Measurements from ENCODE around the gene CDH23.

Gene CDH23

GRCh38 chr10:71687480-71687879 lies 290.8 kb downstream of the CDH23 start:
- H3K9ac ChIP-seq, result no peak overlapping the region
- H3K36me3 ChIP-seq (ENCODE audit: insufficient read depth), result no peaks in the 10 kb centered on the region
- TF ChIP-seq CTCF (conservative IDR thresholded peaks at IDR 0.05; ENCODE audit: low read depth, low read length), result no peak
- no peak overlapping the region for H2AFZ ChIP-seq (ENCODE audit: low read depth)
- no peaks in the 10 kb centered on the region for H3K79me2 ChIP-seq (ENCODE audit: insufficient read depth, low read depth)
- no peak overlapping the region for H3K4me3 ChIP-seq (IDR thresholded peaks at IDR 0.05; ENCODE audit: insufficient read depth, low read depth, low read length)
- H3K4me2 ChIP-seq, result no peak overlapping the region
- no peak overlapping the region for H3K27ac ChIP-seq
- H3K4me1 ChIP-seq (ENCODE audit: low read depth, poor library complexity, severe bottlenecking), result no peaks in the 10 kb centered on the region
- H3K27me3 ChIP-seq (ENCODE audit: insufficient read depth, low read depth), result peaks cover 53% of the 10 kb centered on the region
- no peaks in the 10 kb centered on the region for H4K20me1 ChIP-seq (ENCODE audit: insufficient read depth)

DNA sequence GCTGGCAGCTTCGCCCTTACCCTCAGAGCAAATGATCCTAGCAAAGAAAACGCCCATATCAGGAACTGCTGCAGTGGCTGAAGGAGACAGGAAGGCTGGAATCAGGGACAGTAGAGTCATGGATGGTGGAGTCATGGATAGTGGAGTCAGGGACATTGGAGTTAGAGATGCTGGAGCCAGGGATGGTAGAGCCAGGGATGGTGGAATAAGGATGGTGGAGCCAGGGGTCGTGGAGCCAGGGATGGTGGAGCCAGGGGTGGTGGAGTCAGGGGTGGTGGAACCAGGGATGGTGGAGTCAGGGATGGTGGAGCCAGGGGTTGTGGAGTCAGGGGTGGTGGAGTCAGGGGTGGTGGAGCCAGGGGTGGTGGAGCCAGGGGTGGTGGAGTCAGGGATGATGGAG lies 291.5 kb downstream of the CDH23 start:
- Histone ChIP-seq H3K4me1 (ENCODE audit: low read depth, poor library complexity, severe bottlenecking) (no peaks in the 10 kb centered on the region), H3K4me2 (no peak overlapping the region), H3K4me3 (IDR thresholded peaks at IDR 0.05; ENCODE audit: insufficient read depth, low read depth, low read length) (no peak overlapping the region), H3K79me2 (ENCODE audit: insufficient read depth, low read depth) (no peaks in the 10 kb centered on the region), H3K9ac (no peak overlapping the region), H2AFZ (ENCODE audit: low read depth) (no peak overlapping the region), H3K36me3 (ENCODE audit: insufficient read depth) (no peaks in the 10 kb centered on the region), H3K27ac (no peak overlapping the region), H3K27me3 (ENCODE audit: insufficient read depth, low read depth) (peaks cover 46% of the 10 kb centered on the region), H4K20me1 (ENCODE audit: insufficient read depth) (no peaks in the 10 kb centered on the region)
- no peak for TF ChIP-seq CTCF (conservative IDR thresholded peaks at IDR 0.05; ENCODE audit: low read depth, low read length)

DNA sequence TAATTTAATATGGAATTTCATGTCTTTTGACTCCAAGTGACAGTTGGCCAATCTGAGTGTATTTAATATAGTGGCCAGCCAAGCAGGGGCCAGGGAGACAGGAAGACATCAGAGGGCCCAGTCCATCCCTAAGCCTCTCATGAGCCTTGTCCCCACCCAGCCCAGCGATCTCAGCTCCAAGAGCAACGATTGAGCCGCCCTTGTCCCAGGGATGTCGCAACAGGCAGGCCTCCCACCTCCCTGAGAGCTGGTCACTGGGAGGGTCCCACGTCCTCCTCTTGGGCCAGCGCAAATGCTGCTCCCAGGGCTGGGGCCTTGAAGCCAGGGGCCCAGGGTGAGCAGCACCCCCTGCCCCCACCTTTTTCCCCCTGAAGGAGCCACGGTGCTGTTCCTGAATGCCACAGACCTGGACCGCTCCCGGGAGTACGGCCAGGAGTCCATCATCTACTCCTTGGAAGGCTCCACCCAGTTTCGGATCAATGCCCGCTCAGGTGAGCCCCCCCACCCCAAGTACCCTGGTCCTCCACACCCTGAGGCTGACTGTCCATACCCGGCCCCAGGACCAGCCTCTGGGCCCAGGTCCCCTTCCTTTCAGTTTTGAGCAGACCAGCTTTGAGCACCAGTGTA lies 293.5 kb downstream of the CDH23 start:
- Histone ChIP-seq H2AFZ (ENCODE audit: low read depth) (no peak overlapping the region), H3K27ac (no peak overlapping the region), H3K4me3 (IDR thresholded peaks at IDR 0.05; ENCODE audit: insufficient read depth, low read depth, low read length) (no peak overlapping the region), H3K79me2 (ENCODE audit: insufficient read depth, low read depth) (no peaks in the 10 kb centered on the region), H3K36me3 (ENCODE audit: insufficient read depth) (no peaks in the 10 kb centered on the region), H4K20me1 (ENCODE audit: insufficient read depth) (no peaks in the 10 kb centered on the region), H3K9ac (no peak overlapping the region), H3K4me1 (ENCODE audit: low read depth, poor library complexity, severe bottlenecking) (no peaks in the 10 kb centered on the region), H3K27me3 (ENCODE audit: insufficient read depth, low read depth) (peaks cover 32% of the 10 kb centered on the region), H3K4me2 (no peak overlapping the region)
- TF ChIP-seq CTCF (conservative IDR thresholded peaks at IDR 0.05; ENCODE audit: low read depth, low read length), result no peak

GRCh38 chr10:71691405-71691804 lies 294.7 kb downstream of the CDH23 start:
- no peaks in the 10 kb centered on the region for H4K20me1 ChIP-seq (ENCODE audit: insufficient read depth)
- no peaks in the 10 kb centered on the region for H3K36me3 ChIP-seq (ENCODE audit: insufficient read depth)
- H3K79me2 ChIP-seq (ENCODE audit: insufficient read depth, low read depth), result no peaks in the 10 kb centered on the region
- no peak overlapping the region for H3K4me2 ChIP-seq
- H2AFZ ChIP-seq (ENCODE audit: low read depth), result no peak overlapping the region
- H3K27me3 ChIP-seq (ENCODE audit: insufficient read depth, low read depth), result peaks cover 20% of the 10 kb centered on the region
- no peak overlapping the region for H3K9ac ChIP-seq
- TF ChIP-seq CTCF (conservative IDR thresholded peaks at IDR 0.05; ENCODE audit: low read depth, low read length), result no peak
- no peak overlapping the region for H3K4me3 ChIP-seq (IDR thresholded peaks at IDR 0.05; ENCODE audit: insufficient read depth, low read depth, low read length)
- no peaks in the 10 kb centered on the region for H3K4me1 ChIP-seq (ENCODE audit: low read depth, poor library complexity, severe bottlenecking)
- H3K27ac ChIP-seq, result no peak overlapping the region
